MM.1S (cell line): ENCODE data around the gene SERPINB12.

Experiments used
- DNase-seq: peaks from one replicate; pipeline ENCODE4 v3.0.0-alpha.2; 2015
- H2AFZ ChIP-seq: fragments of 300-600 bp; sonication (generic); 2 replicates; pipeline ENCODE4 v1.6.0; 2016; ENCODE audit warnings: antibody characterized with exemption, low read length
- H3F3A ChIP-seq: fragments of 300-600 bp; sonication (generic); 2 replicates; pipeline ENCODE4 v1.6.1; 2016; ENCODE audit warnings: mild to moderate bottlenecking, antibody characterized with exemption, low read length, moderate library complexity, mixed read lengths; ENCODE audit not compliant: insufficient read depth
- H3K27ac ChIP-seq: fragments of 300-600 bp; sonication (generic); 2 replicates; pipeline ENCODE4 v1.5.1; 2016; ENCODE audit warnings: mild to moderate bottlenecking, low read length
- H3K27me3 ChIP-seq: fragments of 300-600 bp; sonication (generic); replicated peaks from 2 replicates; pipeline ENCODE4 v1.6.0; 2016; ENCODE audit warnings: low read length; ENCODE audit not compliant: insufficient read depth
- H3K36me3 ChIP-seq: fragments of 300-600 bp; sonication (generic); replicated peaks from 2 replicates; pipeline ENCODE4 v1.6.1; 2016; ENCODE audit warnings: mild to moderate bottlenecking, low read length, mixed read lengths; ENCODE audit not compliant: insufficient read depth
- H3K4me1 ChIP-seq: fragments of 300-600 bp; sonication (generic); 2 replicates; pipeline ENCODE4 v1.6.1; 2016; ENCODE audit warnings: low read length, mixed read lengths
- H3K4me2 ChIP-seq: fragments of 300-600 bp; sonication (generic); 2 replicates; pipeline ENCODE4 v1.6.0; 2016; ENCODE audit warnings: low read depth, low read length
- H3K4me3 ChIP-seq: fragments of 300-600 bp; sonication (generic); 2 replicates; pipeline ENCODE4 v1.5.1; 2016; ENCODE audit warnings: low read length, mixed read lengths
- H3K79me2 ChIP-seq: fragments of 300-600 bp; sonication (generic); 2 replicates; pipeline ENCODE4 v1.6.1; 2016; ENCODE audit warnings: mixed run types, low read length, mixed read lengths
- H3K9ac ChIP-seq: fragments of 300-600 bp; sonication (generic); 2 replicates; pipeline ENCODE4 v1.6.1; 2016; ENCODE audit warnings: low read length, mixed read lengths
- H3K9me2 ChIP-seq: fragments of 300-600 bp; sonication (generic); replicated peaks from 2 replicates; pipeline ENCODE4 v1.6.1; 2016; ENCODE audit warnings: mild to moderate bottlenecking, low read length, mixed read lengths; ENCODE audit not compliant: insufficient read depth
- H3K9me3 ChIP-seq: fragments of 300-600 bp; sonication (generic); replicated peaks from 2 replicates; pipeline ENCODE4 v1.6.1; 2016; ENCODE audit warnings: mild to moderate bottlenecking, low read length, mixed read lengths; ENCODE audit not compliant: insufficient read depth
- H4K20me1 ChIP-seq: fragments of 300-600 bp; sonication (generic); 2 replicates; pipeline ENCODE4 v1.6.1; 2016; ENCODE audit warnings: mild to moderate bottlenecking, low read length, moderate library complexity, mixed read lengths; ENCODE audit not compliant: insufficient read depth
- CTCF ChIP-seq: fragments of 300-600 bp; sonication (generic); IDR thresholded peaks from 2 replicates; pipeline ENCODE4 v1.5.1; 2016; ENCODE audit warnings: antibody characterized with exemption, low read length, mixed read lengths
- EZH2 ChIP-seq: fragments of 300-600 bp; sonication (generic); optimal IDR thresholded peaks from 2 replicates; pipeline ENCODE3; 2017; ENCODE audit warnings: low read depth, mild to moderate bottlenecking, antibody characterized with exemption, low read length, mixed read lengths
- EZH2phosphoT487 ChIP-seq: fragments of 300-600 bp; sonication (generic); IDR thresholded peaks from 2 replicates; pipeline ENCODE4 v1.6.1; 2018; ENCODE audit warnings: antibody characterized with exemption, low read length

Gene SERPINB12

GRCh38 chr18:63562284-63562683 is 20.1 kb downstream of the SERPINB12 start:
- Histone ChIP-seq H3K27me3 (no peaks in the 10 kb centered on the region), H4K20me1 (no peaks in the 10 kb centered on the region), H3K9me2 (no peaks in the 10 kb centered on the region), H3K4me2 (peak overlapping the region; percentile 59), H3K36me3 (no peaks in the 10 kb centered on the region), H3K4me1 (peaks cover 20% of the 10 kb centered on the region), H3K79me2 (no peaks in the 10 kb centered on the region), H2AFZ (peak overlapping the region; percentile 70), H3K27ac (peak overlapping the region; percentile 53; the same call in 1 of the 2 replicates), H3F3A (no peaks in the 10 kb centered on the region), H3K9me3 (no peaks in the 10 kb centered on the region), H3K4me3 (peak overlapping the region; percentile 13; the same call in 1 of the 2 replicates), H3K9ac (peak overlapping the region; percentile 12; the same call in 1 of the 2 replicates)
- TF ChIP-seq EZH2 (no peak), CTCF (no peak), EZH2phosphoT487 (no peak)
- DNase-seq: peak; percentile 49

GRCh38 chr18:63564021-63564420 is 21.9 kb downstream of the SERPINB12 start:
- Histone ChIP-seq H3K9me3 (no peaks in the 10 kb centered on the region), H3K4me3 (no peak overlapping the region), H3K4me2 (no peak overlapping the region), H3K9me2 (no peaks in the 10 kb centered on the region), H3K36me3 (no peaks in the 10 kb centered on the region), H3K27ac (no peak overlapping the region), H2AFZ (no peak overlapping the region), H3K4me1 (peaks cover 20% of the 10 kb centered on the region), H4K20me1 (no peaks in the 10 kb centered on the region), H3K9ac (no peak overlapping the region), H3K79me2 (no peaks in the 10 kb centered on the region), H3K27me3 (no peaks in the 10 kb centered on the region), H3F3A (no peaks in the 10 kb centered on the region)
- no peak for DNase-seq
- no peak for TF ChIP-seq EZH2
- TF ChIP-seq CTCF: no peak
- TF ChIP-seq EZH2phosphoT487: no peak

GRCh38 chr18:63564561-63564960 is 22.4 kb downstream of the SERPINB12 start:
- Histone ChIP-seq H2AFZ (no peak overlapping the region), H3F3A (no peaks in the 10 kb centered on the region), H3K27ac (no peak overlapping the region), H3K9me2 (no peaks in the 10 kb centered on the region), H4K20me1 (no peaks in the 10 kb centered on the region), H3K9me3 (no peaks in the 10 kb centered on the region), H3K79me2 (no peaks in the 10 kb centered on the region), H3K36me3 (no peaks in the 10 kb centered on the region), H3K27me3 (no peaks in the 10 kb centered on the region), H3K4me1 (peaks cover 20% of the 10 kb centered on the region), H3K4me2 (no peak overlapping the region), H3K4me3 (no peak overlapping the region), H3K9ac (no peak overlapping the region)
- no peak for DNase-seq
- TF ChIP-seq EZH2phosphoT487: no peak
- no peak for TF ChIP-seq CTCF
- no peak for TF ChIP-seq EZH2
